Fibroblast of lung (primary cell): ENCODE data around the gene TCTN1.
"Not testable (repeated sequence)": the region's sequence is repeated elsewhere in the genome, so short reads cannot be mapped to it uniquely, and the experiment has no call there.

ENCODE experiments used
- EZH2 ChIP-seq: IDR thresholded peaks from 2 replicates; pipeline ENCODE4 v1.5.1; 2012; ENCODE audit warnings: low read length, control low read depth, mild to moderate bottlenecking; ENCODE audit errors: missing control alignments
- TF ChIP-seq, protein P1 (sequence below), 2 donors: IDR thresholded peaks in 1 of 2; conservative IDR thresholded peaks in 1 of 2; 1 replicate in 1 of 2; 2 replicates in 1 of 2; pipeline ENCODE4 v1.5.1; 2011 to 2012; ENCODE audit warnings: low read length in 2 of 2, control low read depth in 1 of 2, inconsistent platforms in 1 of 2, low read depth in 1 of 2, mild to moderate bottlenecking in 1 of 2

DNA sequence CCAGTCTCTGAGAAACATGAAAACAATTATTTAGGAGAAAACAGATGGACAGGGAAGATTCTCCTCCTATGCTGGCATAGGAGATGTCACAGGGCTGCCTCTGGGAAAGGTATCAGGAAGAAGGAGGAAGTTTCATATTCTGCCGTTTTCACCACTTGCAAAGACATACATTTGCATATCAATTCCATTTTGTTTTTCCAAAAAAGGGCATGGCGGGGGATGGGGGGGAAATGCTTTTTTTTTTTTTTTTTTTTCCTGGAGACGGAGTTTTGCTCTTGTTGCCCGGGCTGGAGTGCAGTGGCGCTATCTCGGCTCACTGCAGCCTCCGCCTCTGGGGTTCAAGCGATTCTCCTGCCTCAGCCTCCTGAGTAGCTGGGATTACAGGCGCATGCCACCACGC lies 40.3 kb downstream of the TCTN1 start:
- TF ChIP-seq, protein P1, sequence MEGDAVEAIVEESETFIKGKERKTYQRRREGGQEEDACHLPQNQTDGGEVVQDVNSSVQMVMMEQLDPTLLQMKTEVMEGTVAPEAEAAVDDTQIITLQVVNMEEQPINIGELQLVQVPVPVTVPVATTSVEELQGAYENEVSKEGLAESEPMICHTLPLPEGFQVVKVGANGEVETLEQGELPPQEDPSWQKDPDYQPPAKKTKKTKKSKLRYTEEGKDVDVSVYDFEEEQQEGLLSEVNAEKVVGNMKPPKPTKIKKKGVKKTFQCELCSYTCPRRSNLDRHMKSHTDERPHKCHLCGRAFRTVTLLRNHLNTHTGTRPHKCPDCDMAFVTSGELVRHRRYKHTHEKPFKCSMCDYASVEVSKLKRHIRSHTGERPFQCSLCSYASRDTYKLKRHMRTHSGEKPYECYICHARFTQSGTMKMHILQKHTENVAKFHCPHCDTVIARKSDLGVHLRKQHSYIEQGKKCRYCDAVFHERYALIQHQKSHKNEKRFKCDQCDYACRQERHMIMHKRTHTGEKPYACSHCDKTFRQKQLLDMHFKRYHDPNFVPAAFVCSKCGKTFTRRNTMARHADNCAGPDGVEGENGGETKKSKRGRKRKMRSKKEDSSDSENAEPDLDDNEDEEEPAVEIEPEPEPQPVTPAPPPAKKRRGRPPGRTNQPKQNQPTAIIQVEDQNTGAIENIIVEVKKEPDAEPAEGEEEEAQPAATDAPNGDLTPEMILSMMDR (conservative IDR thresholded peaks at IDR 0.05 in 1 of 2, IDR thresholded peaks at IDR 0.05 in 1 of 2; ENCODE audit: low read depth in 1 of 2, low read length in 2 of 2) = not testable (repeated sequence)
- TF ChIP-seq EZH2 = not testable (repeated sequence)
